ENCODE measurements around the gene SMAD3. TPM values are rescaled to one million over a fixed set of nuclear protein-coding genes. Genes with fewer than 3 reads are reported as not detected.

The SMAD3 gene
- total RNA-seq, 4 donors from 2014 or later: 25.3 to 54.2 (median 40.0) TPM

DNA sequence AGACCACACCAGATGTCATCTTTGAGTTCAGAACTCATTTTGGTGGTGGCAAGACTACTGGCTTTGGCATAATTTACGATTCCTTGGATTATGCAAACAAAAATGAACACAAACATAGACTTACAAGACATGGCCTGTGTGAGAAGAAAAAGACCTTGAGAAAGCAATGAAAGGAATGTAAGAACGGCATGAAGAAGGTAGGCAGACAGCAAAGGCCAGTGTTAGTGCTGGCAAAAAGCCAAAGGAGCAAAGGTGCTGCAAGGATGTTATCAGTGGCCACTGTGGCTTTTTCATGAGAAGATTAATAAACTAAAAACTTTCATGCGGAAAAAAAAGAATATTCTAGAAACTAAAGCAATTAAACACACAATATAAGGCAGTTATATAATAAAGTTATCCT is 167.2 kb downstream of the SMAD3 start:
- TF ChIP-seq CTCF (IDR thresholded peaks at IDR 0.05; ENCODE audit: low read depth): no peak

- TF ChIP-seq CTCF (IDR thresholded peaks at IDR 0.05; ENCODE audit: low read depth): no peak
Observed at GRCh38 chr15:67240235-67241131, 175.1 kb downstream of the SMAD3 start.

GRCh38 chr15:67241132-67241855 is 175.9 kb downstream of the SMAD3 start:
- no peak for TF ChIP-seq CTCF (IDR thresholded peaks at IDR 0.05; ENCODE audit: low read depth)

GRCh38 chr15:67242708-67243111 is 177.3 kb downstream of the SMAD3 start:
- TF ChIP-seq CTCF (IDR thresholded peaks at IDR 0.05; ENCODE audit: low read depth): no peak

Other genes starting within 250 kb of the SMAD3 start
- 10 to 100 TPM; 17.3 to 25.9 (median 21.6) TPM for gene AAGAB, start 189.1 kb downstream of the SMAD3 start, total RNA-seq
- 1 to 10 TPM in 1 of 4 donors, under 1 TPM in 2, not detected in 1; 0.51 to 1.5 (median 0.88) TPM for gene IQCH, start 189.2 kb downstream of the SMAD3 start, total RNA-seq

Data from subcutaneous adipose tissue (tissue), 4 donors.